Spinal cord (tissue), 10 donors: Measurements from ENCODE around the gene CHMP6. TPM values are rescaled to one million over a fixed set of nuclear protein-coding genes. Genes with fewer than 3 reads are reported as not detected.

Experiments
- DNase-seq, 6 donors: peaks; one replicate each; pipeline versions ENCODE4 v3.0.0 to v3.0.0-alpha.2; 2013 to 2015; ENCODE audit warnings: low spot score in 6 of 6, low read depth in 4 of 6
- H3K27ac ChIP-seq: one replicate; pipeline ENCODE4 v1.5.1; 2013; ENCODE audit warnings: low read depth, low read length, control low read depth
- H3K27me3 ChIP-seq: one replicate; pipeline ENCODE4 v1.6.1; 2013; ENCODE audit warnings: low read length; ENCODE audit not compliant: control insufficient read depth, insufficient read depth
- H3K36me3 ChIP-seq: one replicate; pipeline ENCODE4 v1.6.1; 2013; ENCODE audit warnings: low read length; ENCODE audit not compliant: control insufficient read depth, insufficient read depth
- H3K4me1 ChIP-seq: one replicate; pipeline ENCODE4 v1.6.1; 2013; ENCODE audit warnings: low read length; ENCODE audit not compliant: control insufficient read depth, insufficient read depth
- H3K4me3 ChIP-seq: one replicate; pipeline ENCODE4 v1.5.1; 2013; ENCODE audit warnings: low read depth, low read length, control low read depth
- H3K9me3 ChIP-seq: one replicate; pipeline ENCODE4 v1.6.1; 2013; ENCODE audit warnings: low read length; ENCODE audit not compliant: control insufficient read depth, insufficient read depth
- WGBS: methylation state at CpG from one replicate; pipeline ENCODE4 v1.1.5; 2013; ENCODE audit warnings: missing lambda C conversion rate; ENCODE audit not compliant: insufficient coverage; 5-methylcytosine and 5-hydroxymethylcytosine counted together
- long read RNA-seq, 4 donors: transcript quantifications; one replicate each; lab custom pipeline, GENCODE V29; 2026
- polyA plus RNA-seq, 2 donors: library from polyadenylated mRNA; unstranded; fragments of 120-200 nt; gene quantifications; one replicate each; pipeline ENCODE4 v1.2.1, GENCODE V29; 2013; ENCODE audit not compliant: insufficient read length in 2 of 2
- total RNA-seq, 2 donors: library from RNA; depleted of rRNA in 1 of 2; stranded (reverse); fragments of 120-200 nt in 1 of 2; fragments of >200 nt in 1 of 2; gene quantifications; one replicate each; pipeline versions ENCODE4 v1.2.3 to v1.2.4, GENCODE V29; 2013 to 2014
- donor health status: healthy.

The CHMP6 gene
- 10 to 100 TPM; 10.2 to 11.9 TPM for total RNA-seq
- 10 to 100 TPM; 36.3 to 43.1 TPM for polyA plus RNA-seq
- long read RNA-seq, donor 1, transcript CHMP6-201 (8 exons, 1,664 nt): major isoform, 32 of 33 reads
- long read RNA-seq, donor 1, partial matches to known transcripts: 0 of 33 reads
- long read RNA-seq, donor 1, other reads (novel, unspliced or antisense): 0 of 33 reads
- long read RNA-seq, donor 2, transcript CHMP6-201 (8 exons, 1,664 nt): major isoform, 17 of 24 reads
- long read RNA-seq, donor 2, partial matches to known transcripts: 7 of 24 reads
- long read RNA-seq, donor 2, other reads (novel, unspliced or antisense): 0 of 24 reads
- long read RNA-seq, donor 3, transcript CHMP6-201 (8 exons, 1,664 nt): major isoform, 14 of 14 reads
- long read RNA-seq, donor 3, partial matches to known transcripts: 0 of 14 reads
- long read RNA-seq, donor 3, other reads (novel, unspliced or antisense): 0 of 14 reads
- long read RNA-seq, donor 4, transcript CHMP6-201 (8 exons, 1,664 nt): major isoform, 27 of 27 reads
- long read RNA-seq, donor 4, partial matches to known transcripts: 0 of 27 reads
- long read RNA-seq, donor 4, other reads (novel, unspliced or antisense): 0 of 27 reads

DNA sequence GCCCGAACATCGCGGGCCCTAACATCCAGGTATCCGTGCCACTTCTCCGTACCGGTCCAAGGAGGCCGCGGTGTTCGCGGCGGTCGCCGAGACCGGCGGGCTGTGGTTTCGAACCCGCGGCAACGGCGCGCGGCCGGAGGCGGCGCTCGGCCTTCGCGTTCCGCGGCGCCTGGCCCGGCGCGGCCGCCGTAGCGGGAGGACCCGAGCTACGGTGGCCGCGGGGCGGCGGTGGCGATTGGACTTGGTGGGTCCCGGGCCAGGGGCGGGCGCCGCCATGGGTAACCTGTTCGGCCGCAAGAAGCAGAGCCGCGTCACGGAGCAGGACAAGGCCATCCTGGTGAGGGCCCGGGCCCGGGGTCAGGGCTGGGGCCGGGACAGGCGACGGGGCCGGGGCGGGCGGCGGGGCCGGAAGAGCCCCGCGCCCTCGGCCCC lies at the start of gene CHMP6:
Gene CHMP6 (plus strand): TSS at position 197 of the 432 bp plus-strand sequence. CDS start 78 bp downstream, at position 275.
- Histone ChIP-seq H3K4me1 (peaks cover 49% of the 10 kb centered on the region), H3K27me3 (no peaks in the 10 kb centered on the region), H3K9me3 (no peaks in the 10 kb centered on the region), H3K36me3 (peaks cover 36% of the 10 kb centered on the region), H3K4me3 (peak within 1 kb of the TSS; percentile 58), H3K27ac (no peak within 1 kb of the TSS)
- 0% methylated on average over 66 of the region's 66 CpGs for WGBS
- peak in 4 of 6 donors; percentile 73 to 94 (median 84) for DNase-seq

DNA sequence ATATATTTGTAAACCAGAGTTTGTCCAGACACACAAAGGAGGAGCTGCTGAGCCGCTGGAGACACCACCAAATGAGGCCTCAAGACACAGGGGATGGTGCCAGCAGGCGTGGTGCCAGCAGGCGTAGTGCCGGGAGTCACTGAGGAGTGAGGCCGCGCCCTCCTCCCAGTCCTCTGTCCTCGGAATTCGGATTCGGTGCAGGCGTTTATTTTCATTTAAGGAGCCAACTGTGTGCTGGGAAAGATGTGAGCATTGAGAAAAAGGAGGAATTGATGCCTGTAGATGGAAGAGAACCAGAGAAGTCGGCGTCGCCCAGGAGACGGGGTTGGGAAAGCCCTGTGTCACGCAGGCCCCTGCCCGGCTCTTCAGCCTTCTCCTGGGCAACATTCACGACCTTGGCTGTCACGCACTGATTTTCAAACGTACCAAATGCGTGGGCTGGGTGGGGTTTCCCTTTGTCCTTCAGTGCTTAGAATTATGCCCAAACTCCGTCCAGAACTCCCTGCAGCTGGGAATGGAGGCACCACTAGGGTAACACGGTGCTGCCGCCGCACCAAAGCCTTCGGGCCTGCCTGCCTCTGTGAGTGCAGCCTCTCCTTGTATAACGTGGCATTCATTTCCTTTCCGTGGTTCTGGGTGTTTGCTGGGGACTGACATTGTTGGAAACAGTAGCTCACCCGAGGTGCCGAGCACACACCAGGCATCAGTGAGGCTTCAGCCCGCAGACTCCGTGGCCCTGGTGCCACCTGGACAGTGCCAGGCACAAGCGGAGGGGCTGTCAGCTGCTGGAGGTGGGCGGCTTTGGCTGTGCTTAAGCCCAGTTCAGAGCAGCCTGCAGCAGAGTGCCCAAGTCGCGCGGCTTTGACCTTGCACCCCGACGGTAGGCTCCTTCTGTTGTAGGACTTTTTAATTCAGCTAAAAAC lies 49.0 kb upstream of the CHMP6 start:
- Histone ChIP-seq H3K9me3 (no peaks in the 10 kb centered on the region), H3K4me1 (peaks cover 61% of the 10 kb centered on the region), H3K4me3 (no peak overlapping the region), H3K27ac (peak overlapping the region; percentile 74), H3K36me3 (peaks cover 59% of the 10 kb centered on the region), H3K27me3 (no peaks in the 10 kb centered on the region)
- 27% methylated on average over 35 of the region's 38 CpGs for WGBS
- DNase-seq: peak; percentile 82 to 98 (median 86)

DNA sequence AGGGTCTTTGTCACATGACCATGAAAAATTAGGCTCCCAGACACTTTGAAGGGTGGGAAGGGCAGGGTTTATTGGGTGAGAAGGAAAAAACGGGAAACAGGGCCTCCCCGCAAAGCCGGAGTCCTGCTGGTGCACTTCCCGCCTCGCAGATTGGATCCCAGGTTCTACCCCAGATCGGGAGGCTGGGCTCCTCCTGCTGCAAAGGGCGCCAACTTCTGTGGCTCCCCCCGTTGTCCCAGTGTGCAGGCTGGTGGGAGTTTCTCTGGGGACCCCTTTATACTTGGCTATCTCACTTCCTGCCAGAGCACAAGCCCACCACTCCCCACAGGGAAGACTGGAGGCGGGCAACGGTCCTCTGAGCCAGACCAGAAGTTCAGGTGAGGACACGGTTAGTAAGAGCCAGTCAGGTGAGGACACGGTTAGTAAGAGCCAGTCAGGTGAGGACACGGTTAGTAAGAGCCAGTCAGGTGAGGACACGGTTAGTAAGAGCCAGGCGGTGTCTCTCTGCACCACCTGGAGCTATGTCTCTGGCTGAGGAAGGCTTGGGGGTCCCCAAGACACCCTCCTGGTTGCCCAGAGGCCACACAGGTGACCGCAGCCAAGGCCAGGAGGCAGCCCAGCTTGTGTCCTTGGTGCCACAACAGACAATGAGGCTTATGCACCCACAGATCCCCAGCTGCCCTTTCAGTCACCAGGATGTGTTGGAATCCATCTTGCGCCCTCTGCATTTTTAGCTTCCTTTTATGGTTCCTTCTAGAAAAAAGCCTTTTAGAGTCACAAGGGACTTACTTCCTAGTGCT lies 48.1 kb upstream of the CHMP6 start:
- Histone ChIP-seq H3K9me3 (no peaks in the 10 kb centered on the region), H3K4me1 (peaks cover 54% of the 10 kb centered on the region), H3K27ac (peak overlapping the region; percentile 74), H3K27me3 (no peaks in the 10 kb centered on the region), H3K36me3 (peaks cover 63% of the 10 kb centered on the region), H3K4me3 (no peak overlapping the region)
- DNase-seq: no peak
- WGBS: 81% methylated on average over 16 of the region's 17 CpGs

DNA sequence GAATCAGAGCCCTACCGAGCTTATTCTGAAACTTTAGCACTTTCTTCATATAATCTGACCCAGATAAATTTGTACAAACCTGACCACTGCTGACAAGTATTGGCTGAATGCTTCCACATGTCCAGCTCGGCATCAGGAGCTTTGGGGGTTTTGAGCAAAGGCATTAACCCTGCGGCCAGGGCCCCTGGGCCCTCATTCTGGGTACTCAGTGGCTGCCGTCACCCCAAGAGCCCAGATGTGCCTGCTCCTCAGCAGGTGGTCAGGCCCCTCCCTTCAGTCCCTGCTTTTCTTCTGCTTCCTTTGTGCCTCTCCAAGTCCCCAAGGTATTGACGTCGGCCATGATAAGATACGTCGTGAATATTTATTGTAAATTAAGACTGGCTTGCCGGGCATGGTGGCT lies 47.3 kb upstream of the CHMP6 start:
- Histone ChIP-seq H3K4me3 (no peak overlapping the region), H3K27me3 (no peaks in the 10 kb centered on the region), H3K9me3 (no peaks in the 10 kb centered on the region), H3K36me3 (peaks cover 71% of the 10 kb centered on the region), H3K4me1 (peaks cover 46% of the 10 kb centered on the region), H3K27ac (no peak overlapping the region)
- 92% methylated on average over 9 of the region's 9 CpGs for WGBS
- no peak for DNase-seq

DNA sequence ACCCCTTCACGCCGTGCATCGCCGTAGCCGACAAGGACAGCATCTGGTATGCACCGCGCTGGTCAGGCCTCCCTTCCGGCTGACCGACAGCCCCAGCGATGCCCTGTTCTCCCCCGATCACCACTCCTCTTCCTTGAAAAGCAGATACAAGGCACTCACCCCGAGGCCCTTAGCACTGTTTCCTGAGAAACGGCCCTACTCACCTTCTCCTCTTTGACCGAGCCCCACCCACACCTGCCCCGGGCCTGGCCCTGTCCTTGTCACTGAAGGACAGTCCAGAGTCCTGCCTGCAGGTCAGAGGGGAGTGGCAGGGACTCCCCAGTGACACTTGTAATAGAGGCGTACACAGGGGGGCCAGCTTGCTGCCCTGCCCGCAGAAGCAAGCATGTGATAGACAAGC lies 45.9 kb upstream of the CHMP6 start:
- Histone ChIP-seq H3K4me1 (peaks cover 33% of the 10 kb centered on the region), H3K36me3 (peaks cover 76% of the 10 kb centered on the region), H3K4me3 (no peak overlapping the region), H3K27me3 (no peaks in the 10 kb centered on the region), H3K27ac (no peak overlapping the region), H3K9me3 (no peaks in the 10 kb centered on the region)
- DNase-seq: no peak
- WGBS: 93% methylated on average over 17 of the region's 17 CpGs

DNA sequence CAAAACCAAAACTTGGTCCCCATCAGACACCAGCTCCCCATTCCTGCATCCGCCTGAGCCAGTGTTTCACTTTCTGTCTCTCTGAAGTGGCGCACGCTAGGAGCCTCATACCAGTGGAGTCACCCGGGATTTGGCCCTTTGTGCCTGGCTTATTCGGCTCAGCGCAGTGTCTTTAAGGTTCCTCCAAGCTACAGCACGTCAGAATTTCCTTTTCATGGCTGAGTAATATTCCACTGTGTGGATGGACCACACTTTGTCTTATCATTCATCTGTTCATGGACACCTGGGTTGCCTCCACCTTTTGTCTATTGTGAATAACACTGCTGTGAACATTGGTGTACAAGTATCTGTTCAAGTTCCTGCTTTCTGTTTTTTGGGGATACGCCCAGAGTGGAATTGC lies 45.2 kb upstream of the CHMP6 start:
- peaks cover 26% of the 10 kb centered on the region for H3K4me1 ChIP-seq
- no peak overlapping the region for H3K4me3 ChIP-seq
- no peak for DNase-seq
- no peaks in the 10 kb centered on the region for H3K9me3 ChIP-seq
- no peaks in the 10 kb centered on the region for H3K27me3 ChIP-seq
- no peak overlapping the region for H3K27ac ChIP-seq
- WGBS: 94% methylated on average over 8 of the region's 8 CpGs
- H3K36me3 ChIP-seq: peaks cover 76% of the 10 kb centered on the region

DNA sequence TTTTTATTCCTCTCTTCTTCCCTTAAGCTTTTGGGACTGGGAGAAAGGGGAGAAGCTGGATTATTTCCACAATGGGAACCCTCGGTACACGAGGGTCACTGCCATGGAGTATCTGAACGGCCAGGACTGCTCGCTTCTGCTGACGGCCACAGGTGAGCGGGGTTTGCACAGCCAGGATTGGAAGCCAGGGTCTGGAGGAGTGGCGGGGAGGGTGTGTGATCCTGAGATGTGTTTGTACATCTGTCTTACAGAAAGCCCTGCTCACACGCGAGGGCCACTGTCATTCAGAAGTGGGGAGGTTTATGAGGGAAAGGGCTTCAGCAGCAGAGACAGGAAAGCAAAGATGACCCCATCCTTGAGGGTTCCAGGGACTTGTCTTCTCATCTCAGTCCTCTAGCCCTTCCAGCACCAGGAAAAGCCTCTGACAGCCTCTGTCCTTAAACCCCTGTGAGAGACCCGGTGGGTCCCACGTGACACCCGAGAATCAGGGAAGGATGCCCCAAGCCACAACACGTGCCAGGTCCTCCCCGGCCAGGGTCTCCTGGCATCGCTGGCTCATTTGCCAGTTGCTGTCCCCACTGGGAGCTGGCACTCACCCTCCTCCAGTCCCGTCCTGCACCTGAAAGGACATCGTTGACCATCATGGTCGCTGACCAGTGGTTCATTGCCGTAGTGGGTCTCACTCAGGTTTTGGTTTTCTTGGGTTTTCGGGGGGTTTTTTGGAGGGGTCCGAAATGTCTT lies 44.3 kb upstream of the CHMP6 start:
- DNase-seq: no peak
- Histone ChIP-seq H3K4me3 (no peak overlapping the region), H3K36me3 (peaks cover 82% of the 10 kb centered on the region), H3K4me1 (peaks cover 16% of the 10 kb centered on the region), H3K27ac (no peak overlapping the region), H3K27me3 (no peaks in the 10 kb centered on the region), H3K9me3 (no peaks in the 10 kb centered on the region)
- WGBS: 92% methylated on average over 17 of the region's 21 CpGs

DNA sequence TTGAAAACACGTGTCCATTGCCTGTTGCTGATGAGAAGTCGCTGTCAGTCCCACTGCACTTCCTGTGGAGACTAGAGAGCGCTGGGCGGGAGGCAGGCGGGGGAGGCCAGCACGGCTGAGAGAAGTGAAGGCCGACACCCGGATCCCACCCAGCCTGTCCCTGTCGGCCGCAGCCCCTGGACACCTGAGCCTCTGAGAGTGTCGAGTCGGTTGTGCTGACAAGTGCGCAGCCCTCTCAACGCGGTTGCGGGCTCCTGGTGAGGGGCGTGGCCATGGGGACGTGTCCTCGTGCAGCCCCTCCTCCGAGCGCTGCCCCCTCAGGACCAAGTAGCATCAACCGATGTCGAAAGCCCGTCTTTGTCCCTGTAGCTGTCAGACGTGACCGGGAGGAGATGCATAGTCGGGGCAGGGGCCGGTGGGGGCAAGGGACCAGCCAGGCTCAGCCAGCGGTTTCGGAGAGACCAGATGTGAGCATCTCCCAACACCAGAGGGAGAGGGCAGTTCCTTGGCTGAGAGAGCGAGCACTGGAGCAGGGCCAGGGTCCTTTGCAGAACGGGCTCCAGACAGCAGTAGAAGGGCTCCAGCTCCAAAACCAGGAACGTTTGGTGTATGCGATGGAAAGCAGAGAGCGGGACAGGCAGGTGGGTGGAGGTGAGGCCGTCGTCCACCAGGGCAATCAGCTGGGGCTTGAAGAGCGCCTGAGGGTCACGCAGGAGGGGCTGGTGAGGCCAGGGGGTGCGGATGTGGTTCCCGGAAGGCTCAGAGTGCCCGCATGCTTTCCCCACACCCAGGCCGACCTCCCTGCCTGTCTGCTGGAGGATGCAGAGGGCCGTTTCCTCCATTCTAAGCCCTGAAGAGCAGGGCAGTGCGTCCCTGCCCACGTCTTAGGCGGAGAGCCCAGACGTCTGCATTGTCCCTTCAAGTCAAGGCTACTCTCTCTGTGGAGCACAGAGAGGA lies 43.3 kb upstream of the CHMP6 start:
- WGBS: 89% methylated on average over 47 of the region's 48 CpGs
- H3K4me3 ChIP-seq: no peak overlapping the region
- peaks cover 7% of the 10 kb centered on the region for H3K4me1 ChIP-seq
- H3K9me3 ChIP-seq: no peaks in the 10 kb centered on the region
- H3K27ac ChIP-seq: no peak overlapping the region
- DNase-seq: no peak
- no peaks in the 10 kb centered on the region for H3K27me3 ChIP-seq
- peaks cover 78% of the 10 kb centered on the region for H3K36me3 ChIP-seq
